Lower lobe of right lung (tissue), 2 donors: ENCODE measurements around the gene HOXC9. TPM values are rescaled to one million over a fixed set of nuclear protein-coding genes. Genes with fewer than 3 reads are reported as not detected.

Source experiments
- ATAC-seq, 2 donors: fragments of 200-7000 bp; cut with Tn5 transposase; one replicate each; pipeline ENCODE4 v1.9.1; 2020 to 2022; ENCODE audit warnings: mild to moderate bottlenecking in 2 of 2, moderate library complexity in 2 of 2
- DNase-seq: peaks from one replicate; pipeline ENCODE4 v3.0.0-alpha.2; 2020
- H3K27ac ChIP-seq: fragments of 200-600 bp; one replicate; pipeline ENCODE4 v1.8.0; 2022
- H3K27me3 ChIP-seq: fragments of 200-600 bp; one replicate; pipeline ENCODE4 v1.8.0; 2022; ENCODE audit warnings: low read depth
- H3K36me3 ChIP-seq: fragments of 200-600 bp; one replicate; pipeline ENCODE4 v1.8.0; 2022; ENCODE audit warnings: mild to moderate bottlenecking
- H3K4me1 ChIP-seq: fragments of 200-600 bp; one replicate; pipeline ENCODE4 v1.8.0; 2022
- H3K4me3 ChIP-seq: fragments of 200-600 bp; one replicate; pipeline ENCODE4 v1.8.0; 2022; ENCODE audit warnings: mild to moderate bottlenecking
- H3K9me3 ChIP-seq: fragments of 200-600 bp; one replicate; pipeline ENCODE4 v1.8.0; 2022
- intact Hi-C: fragments of 100-400 bp; cut with DNase I; formaldehyde crosslinking; loops from one replicate; pipeline ENCODE4 v1.11.0; 2022
- total RNA-seq: library from RNA; stranded (reverse); fragmentation: NEBNext Ultra II Directional; extraction: Animal tissue kit (Norgen Biotek cat#: 25700); gene quantifications from one replicate; pipeline ENCODE4 v1.2.1, GENCODE V29; 2021
- TF ChIP-seq, protein P1 (sequence below): fragments of 200-600 bp; IDR thresholded peaks from one replicate; pipeline ENCODE4 v1.8.0; 2022; ENCODE audit warnings: antibody characterized with exemption, mild to moderate bottlenecking
- donor health status: DM: no; HTN: yes; CAD: no; lungs with severe emphysema.

The HOXC9 gene
- total RNA-seq, 1 donor from 2014 or later = not detected

DNA sequence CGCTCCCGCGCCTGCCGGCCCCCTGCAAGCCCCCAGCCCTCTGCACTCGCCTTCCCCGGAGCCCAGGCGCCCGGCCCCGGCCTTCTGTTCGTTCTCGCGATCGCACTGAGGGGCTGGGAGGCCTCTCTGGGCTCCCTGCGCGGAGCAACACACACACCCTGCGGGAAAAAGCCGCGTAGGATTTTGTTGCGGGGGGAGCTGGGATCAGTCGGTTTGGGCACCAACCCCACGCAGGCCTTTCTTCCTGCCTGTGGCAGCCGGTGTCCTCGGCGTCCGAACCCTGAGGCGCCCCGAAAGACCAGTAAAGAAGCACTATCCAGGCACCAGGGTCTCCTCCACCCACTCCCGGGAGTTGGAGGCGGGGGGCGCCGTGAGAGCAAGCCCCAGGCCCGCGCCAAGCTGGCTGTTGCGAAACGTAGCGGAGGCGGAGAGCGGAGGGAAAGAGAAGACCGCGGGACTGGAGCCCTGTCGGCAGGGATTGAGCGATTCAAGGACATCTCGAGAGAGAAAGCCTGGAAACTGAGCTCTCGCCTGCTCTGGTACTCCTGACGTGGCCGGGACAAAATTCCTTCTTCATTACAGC, 31.0 kb downstream of the HOXC9 start:
- H3K4me3 ChIP-seq = peak overlapping the region; percentile 8
- no peak for ATAC-seq
- DNase-seq = no peak
- no peaks in the 10 kb centered on the region for H3K9me3 ChIP-seq
- peaks cover 13% of the 10 kb centered on the region for H3K4me1 ChIP-seq
- no peaks in the 10 kb centered on the region for H3K36me3 ChIP-seq
- peak overlapping the region; percentile 18 for H3K27ac ChIP-seq
- peaks cover 99% of the 10 kb centered on the region for H3K27me3 ChIP-seq
- TF ChIP-seq, protein P1, sequence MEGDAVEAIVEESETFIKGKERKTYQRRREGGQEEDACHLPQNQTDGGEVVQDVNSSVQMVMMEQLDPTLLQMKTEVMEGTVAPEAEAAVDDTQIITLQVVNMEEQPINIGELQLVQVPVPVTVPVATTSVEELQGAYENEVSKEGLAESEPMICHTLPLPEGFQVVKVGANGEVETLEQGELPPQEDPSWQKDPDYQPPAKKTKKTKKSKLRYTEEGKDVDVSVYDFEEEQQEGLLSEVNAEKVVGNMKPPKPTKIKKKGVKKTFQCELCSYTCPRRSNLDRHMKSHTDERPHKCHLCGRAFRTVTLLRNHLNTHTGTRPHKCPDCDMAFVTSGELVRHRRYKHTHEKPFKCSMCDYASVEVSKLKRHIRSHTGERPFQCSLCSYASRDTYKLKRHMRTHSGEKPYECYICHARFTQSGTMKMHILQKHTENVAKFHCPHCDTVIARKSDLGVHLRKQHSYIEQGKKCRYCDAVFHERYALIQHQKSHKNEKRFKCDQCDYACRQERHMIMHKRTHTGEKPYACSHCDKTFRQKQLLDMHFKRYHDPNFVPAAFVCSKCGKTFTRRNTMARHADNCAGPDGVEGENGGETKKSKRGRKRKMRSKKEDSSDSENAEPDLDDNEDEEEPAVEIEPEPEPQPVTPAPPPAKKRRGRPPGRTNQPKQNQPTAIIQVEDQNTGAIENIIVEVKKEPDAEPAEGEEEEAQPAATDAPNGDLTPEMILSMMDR = no peak
- intact Hi-C loops = no loop called here

GRCh38 chr12:54031480-54031879, 31.5 kb downstream of the HOXC9 start:
- no peaks in the 10 kb centered on the region for H3K36me3 ChIP-seq
- ATAC-seq = no peak
- TF ChIP-seq, protein P1 = no peak
- no peaks in the 10 kb centered on the region for H3K9me3 ChIP-seq
- no peak overlapping the region for H3K4me3 ChIP-seq
- H3K27ac ChIP-seq = no peak overlapping the region
- peaks cover 99% of the 10 kb centered on the region for H3K27me3 ChIP-seq
- peaks cover 13% of the 10 kb centered on the region for H3K4me1 ChIP-seq
- DNase-seq = no peak
- intact Hi-C loops = no loop called here

DNA sequence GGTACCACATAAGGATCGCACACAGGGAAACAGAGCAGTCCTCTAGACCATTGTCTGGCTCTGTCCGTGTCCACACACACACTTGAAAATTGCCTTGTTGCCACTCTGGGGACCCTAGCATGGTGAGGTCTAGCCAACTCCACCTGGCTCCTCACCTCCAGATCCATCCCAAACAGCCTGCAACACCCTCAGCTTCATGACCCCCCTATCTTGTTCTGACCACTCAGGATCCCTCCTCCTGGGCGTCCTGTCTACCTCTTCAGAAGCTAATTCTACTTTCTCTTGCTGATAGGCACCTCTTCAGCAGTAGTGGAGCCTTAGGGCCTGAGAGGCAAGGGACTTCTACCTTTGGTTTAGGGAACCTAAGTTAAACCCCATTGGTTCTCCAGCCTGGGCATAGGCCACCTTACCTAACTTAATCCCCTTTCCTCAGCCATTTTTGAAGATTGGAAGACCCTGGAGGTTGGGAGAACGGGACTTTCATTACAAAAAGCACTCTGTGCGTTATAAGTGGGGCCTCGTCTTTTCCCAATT, 32.2 kb downstream of the HOXC9 start:
- Histone ChIP-seq H3K4me3 (no peak overlapping the region), H3K27ac (no peak overlapping the region), H3K36me3 (no peaks in the 10 kb centered on the region), H3K4me1 (peaks cover 13% of the 10 kb centered on the region), H3K9me3 (no peaks in the 10 kb centered on the region), H3K27me3 (peaks cover 99% of the 10 kb centered on the region)
- TF ChIP-seq, protein P1 = no peak
- intact Hi-C loops = no loop called here
- no peak for DNase-seq
- no peak for ATAC-seq

- TF ChIP-seq, protein P1 = peak; percentile 82
- H3K9me3 ChIP-seq = no peaks in the 10 kb centered on the region
- intact Hi-C loops = no loop called here
- H3K36me3 ChIP-seq = no peaks in the 10 kb centered on the region
- no peak within 1 kb of the TSS for H3K27ac ChIP-seq
- ATAC-seq (peak; percentile 55 to 66), DNase-seq (no peak)
- H3K4me3 ChIP-seq = peak within 1 kb of the TSS; percentile 37
- H3K4me1 ChIP-seq = peaks cover 13% of the 10 kb centered on the region
- peaks cover 98% of the 10 kb centered on the region for H3K27me3 ChIP-seq
Observed at GRCh38 chr12:54032627-54033100, 32.7 kb downstream of the HOXC9 start, which contains the start of gene HOXC5. TSS of gene HOXC5 (plus strand) at chr12:54033050. CDS start at chr12:54033123, 73 bp downstream.

DNA sequence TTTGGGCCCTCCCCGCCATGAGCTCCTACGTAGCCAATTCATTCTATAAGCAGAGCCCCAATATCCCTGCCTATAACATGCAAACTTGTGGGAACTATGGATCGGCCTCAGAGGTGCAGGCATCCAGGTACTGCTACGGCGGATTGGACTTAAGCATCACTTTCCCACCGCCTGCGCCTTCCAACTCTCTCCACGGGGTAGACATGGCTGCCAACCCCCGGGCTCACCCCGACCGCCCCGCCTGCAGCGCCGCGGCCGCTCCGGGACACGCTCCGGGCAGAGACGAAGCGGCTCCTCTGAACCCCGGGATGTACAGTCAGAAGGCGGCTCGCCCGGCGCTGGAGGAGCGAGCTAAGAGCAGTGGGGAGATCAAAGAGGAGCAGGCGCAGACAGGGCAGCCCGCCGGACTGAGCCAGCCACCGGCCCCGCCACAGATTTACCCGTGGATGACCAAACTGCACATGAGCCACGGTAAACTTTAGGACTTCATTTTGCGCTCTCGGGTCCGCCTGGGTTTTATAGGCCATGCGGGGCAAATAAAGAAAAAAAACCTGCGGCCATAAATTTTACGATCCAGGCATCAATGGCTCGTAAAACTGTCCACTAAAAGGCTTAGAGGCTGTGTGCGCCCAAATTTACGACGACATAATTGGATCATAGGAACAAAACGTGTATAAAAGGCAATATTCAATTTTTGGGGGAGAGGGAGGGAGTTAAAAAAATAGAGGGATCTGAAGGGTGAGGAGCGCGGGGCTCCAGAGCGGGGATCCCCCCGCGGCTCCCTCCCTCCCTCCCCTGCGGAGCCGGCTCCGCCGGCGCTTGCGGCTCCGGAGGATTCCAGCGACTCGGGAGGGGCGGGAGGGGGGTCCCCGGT, 33.4 kb downstream of the HOXC9 start:
- Histone ChIP-seq H3K27ac (no peak overlapping the region), H3K9me3 (no peaks in the 10 kb centered on the region), H3K36me3 (no peaks in the 10 kb centered on the region), H3K4me1 (peaks cover 13% of the 10 kb centered on the region), H3K4me3 (peak overlapping the region; percentile 37), H3K27me3 (peaks cover 98% of the 10 kb centered on the region)
- DNase-seq = no peak
- peak in 1 of 2 donors; percentile 30 for ATAC-seq
- intact Hi-C loops = no loop called here
- TF ChIP-seq, protein P1 = no peak
